Femur (tissue), 1 donor: ENCODE measurements around the gene VPS16.

Experiments used
- DNase-seq: peaks from one replicate; pipeline ENCODE4 v3.0.0-alpha.2; 2017

VPS16 gene

DNA sequence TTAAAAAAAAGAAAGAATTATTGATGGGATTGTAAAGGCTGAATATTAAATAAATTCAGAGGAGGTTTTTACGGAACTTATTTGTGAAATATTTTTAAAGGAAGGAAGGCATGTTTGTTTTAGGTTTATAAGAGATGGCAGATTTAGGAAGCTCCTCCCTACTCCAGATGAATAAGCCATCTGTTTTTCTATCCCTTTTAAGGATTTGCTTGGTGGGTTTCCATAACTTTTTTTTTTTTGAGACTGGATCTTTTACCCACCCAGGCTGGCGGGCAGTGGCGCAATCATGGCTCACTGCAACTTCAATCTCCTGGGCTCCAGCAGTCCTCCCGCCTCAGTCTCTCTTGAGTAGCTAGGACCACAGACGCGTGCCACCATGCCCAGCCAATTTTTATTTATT lies 63.1 kb downstream of the VPS16 start:
- no peak for DNase-seq

DNA sequence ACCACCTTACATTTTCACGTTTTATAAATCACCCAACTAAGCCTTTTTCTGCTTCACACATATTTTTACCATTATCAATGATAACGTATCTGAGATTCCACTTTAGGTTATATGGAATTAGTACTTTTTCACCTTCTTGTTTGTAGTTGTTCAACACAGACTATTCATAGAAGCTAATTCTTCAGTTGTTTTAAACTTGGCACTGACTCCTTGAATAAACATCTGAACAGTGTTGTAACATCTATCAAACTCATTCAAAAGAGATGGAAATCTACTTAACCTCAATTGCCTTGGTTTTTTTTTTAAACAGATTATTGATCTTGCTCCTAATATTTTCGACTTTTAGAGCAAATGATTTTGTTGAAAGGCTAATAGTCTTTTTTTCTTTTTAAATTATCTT lies 67.0 kb downstream of the VPS16 start:
- no peak for DNase-seq

DNA sequence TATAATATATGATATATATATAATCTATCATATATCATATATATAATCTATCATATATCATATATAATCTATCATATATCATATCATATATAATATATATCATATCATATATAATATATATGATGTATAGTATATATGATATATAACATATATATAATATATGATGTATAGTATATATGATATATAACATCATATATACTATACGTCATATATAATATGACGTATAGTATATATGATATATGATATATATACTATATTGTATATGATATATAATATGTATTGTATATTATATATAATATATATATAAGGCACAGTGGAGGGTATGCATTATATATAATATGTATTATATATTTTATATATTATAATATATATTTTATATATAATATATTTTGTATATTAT lies 69.4 kb downstream of the VPS16 start:
- DNase-seq, result no peak

DNA sequence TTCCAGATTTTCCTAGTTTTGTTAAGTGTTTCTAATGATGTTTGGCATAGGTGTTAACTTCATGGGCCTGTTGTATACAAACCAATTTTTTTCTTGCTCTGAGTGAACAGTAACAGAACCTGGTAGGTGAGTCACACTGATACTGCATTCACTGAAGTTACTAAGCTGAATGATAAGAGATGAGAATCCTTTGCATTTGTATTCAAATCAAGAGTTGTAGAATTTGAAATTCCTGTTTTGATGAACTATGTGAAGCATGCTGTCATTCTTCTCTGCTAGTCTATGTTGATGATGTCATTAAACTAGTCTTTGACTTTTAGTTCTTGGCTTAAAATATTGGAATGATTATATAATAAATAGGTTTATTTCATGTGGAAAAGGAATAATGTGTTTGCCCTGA lies 70.7 kb downstream of the VPS16 start:
- no peak for DNase-seq

DNA sequence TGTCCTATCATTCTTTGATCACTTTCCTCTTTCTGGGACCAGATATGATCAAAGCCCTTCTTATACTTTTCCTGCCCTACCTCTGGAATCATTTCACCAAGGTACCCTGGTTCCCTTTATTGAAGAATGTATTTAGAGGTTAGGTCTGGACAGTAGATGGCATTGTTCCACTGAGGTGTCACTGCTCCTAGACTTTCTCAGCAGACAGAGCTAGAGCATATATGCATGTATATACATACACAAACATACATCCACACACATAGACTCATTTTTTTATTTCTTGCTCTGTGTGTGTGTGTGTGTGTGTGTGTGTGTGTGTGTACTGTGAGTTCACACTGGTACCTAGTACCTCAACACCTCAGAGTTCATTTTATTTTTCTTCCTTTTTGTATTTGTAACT lies 73.6 kb downstream of the VPS16 start:
- DNase-seq, result no peak
